Ureter (tissue), 1 donor: ENCODE results near the gene JMY. TPM values are rescaled to one million over a fixed set of nuclear protein-coding genes. Genes with fewer than 3 reads are reported as not detected.

Experiments
- DNase-seq: peaks from one replicate; pipeline ENCODE4 v3.0.0-alpha.2; 2020; ENCODE audit warnings: low spot score
- total RNA-seq: library from RNA; stranded (reverse); gene quantifications from one replicate; pipeline ENCODE4 v1.2.4, GENCODE V29; 2023
- donor health status: DM: yes; HTN: yes; CAD: no.

JMY gene
- total RNA-seq, 1 donor from 2014 or later, result 16.0 TPM

DNA sequence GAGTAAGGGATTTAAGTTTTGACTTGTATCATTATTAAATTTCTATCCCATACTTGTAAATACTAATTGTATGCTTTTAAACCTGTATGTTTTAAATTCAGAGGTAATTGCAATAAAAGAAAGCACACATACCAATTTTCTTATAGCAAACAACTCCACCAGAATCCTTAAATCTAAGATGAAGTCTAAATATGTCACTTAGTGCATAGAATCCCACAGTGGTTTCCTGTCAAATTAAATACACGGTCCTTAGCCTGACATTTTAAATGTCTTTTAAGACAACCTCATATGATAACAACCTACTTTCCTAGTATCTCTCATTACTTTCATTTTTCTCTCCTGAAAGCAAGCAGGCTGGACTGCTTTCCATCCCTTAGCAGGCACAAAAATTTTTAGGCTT lies 52.0 kb downstream of the JMY start:
- DNase-seq, result no peak

DNA sequence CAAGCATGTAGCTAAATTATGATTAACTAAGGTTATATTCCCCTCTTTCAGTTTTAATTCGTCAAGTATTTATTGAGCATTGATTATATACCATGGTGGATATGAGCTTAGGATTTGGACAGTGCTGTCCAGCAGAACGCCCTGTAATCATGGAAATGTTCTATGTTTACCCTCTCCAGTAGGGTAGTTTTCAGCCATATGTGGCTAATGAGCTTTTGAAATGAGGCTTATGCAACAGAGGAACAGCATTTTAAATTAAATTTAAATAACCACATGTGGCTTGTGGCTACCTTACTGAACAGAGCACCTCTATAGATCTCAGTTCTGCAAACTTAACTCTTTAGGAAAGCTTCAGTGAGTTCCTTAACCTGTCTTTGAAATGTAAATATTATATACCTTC lies 59.1 kb downstream of the JMY start:
- DNase-seq, result no peak

DNA sequence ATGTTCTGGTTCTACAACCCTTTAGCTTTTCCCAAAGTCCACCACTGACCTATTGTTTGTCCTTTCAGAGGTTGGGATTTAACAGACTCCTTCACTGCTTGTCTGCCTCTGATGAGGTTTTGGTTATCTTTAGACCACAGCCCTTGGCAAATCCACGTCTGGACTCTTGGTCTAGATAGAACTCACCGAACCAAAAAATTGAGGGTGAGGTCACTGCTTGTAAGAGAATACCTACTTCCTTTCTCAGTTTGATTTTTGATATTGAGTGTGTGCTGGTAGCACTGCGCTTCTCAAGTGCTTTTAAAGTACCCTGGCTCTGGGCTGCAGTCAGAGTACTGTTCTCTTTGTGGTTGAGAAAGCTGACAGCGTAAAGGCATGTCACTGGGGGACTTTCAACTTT lies 61.7 kb downstream of the JMY start:
- no peak for DNase-seq

DNA sequence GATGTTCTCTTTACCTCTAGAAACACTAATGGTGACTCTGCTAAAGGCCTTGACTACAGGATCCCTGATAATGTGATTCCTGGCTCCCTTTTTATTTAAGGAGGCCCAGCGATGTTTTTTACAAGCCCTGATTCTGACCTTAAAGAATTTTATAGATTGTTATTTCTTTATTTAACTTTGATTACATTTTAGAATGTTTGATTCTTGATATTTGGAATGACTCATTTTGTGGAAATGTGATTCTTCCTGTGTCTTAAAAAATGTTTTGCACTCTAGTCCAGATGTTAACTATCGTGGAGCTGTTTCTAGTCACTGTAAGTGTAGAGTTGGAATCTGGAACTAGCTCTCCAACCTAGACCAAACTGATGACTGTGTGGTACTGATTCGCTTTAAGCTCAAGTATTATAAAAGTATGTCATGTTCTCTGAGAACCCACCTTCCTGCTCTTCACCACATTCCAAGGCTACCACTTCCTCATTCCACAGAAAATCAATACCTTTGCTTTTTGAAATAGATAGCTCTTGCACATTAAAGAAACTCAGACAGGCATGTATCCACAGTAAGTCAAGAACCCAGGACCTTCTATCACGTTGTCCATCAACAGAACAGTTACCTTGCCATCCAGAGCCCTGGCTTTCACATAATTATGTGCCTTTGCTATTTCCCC lies 65.2 kb downstream of the JMY start:
- no peak for DNase-seq

DNA sequence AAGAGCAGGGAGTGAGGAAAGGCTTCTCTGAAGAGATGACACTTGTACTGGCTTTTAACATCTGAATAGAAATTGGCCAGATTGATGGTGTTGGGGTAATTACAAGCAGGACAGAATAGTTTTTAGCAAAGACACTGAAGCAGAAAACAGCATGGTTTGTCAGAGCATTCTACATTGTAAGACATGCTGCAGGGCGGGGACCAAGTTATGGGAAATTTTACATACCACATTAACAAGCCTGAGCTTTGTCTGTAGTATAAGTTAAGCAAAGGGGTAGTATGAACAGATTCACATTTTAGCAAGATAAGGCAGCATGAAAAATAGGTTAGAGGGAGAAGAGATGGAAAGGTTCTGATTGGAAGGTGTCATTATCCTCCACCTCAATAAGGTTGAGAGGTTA lies 66.5 kb downstream of the JMY start:
- DNase-seq, result no peak

DNA sequence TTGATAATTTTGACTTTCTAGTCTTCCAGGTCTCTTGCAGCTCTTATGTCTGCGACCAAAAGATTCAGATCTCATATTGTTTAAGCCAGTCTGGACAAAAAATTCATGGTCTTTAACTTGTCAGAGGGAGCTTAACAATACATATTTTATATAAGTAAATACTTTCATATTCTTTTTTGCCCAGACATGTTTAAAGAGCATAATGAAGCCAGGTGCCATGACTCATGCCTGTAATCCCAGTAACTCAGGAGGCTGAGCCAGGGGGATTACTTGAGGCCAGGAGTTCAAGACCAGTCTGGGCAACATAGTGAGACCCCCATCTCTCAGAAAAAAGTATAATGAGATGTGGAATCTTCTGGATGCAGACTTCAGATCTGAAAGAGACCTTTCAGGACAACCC lies 69.8 kb downstream of the JMY start:
- DNase-seq, result no peak

DNA sequence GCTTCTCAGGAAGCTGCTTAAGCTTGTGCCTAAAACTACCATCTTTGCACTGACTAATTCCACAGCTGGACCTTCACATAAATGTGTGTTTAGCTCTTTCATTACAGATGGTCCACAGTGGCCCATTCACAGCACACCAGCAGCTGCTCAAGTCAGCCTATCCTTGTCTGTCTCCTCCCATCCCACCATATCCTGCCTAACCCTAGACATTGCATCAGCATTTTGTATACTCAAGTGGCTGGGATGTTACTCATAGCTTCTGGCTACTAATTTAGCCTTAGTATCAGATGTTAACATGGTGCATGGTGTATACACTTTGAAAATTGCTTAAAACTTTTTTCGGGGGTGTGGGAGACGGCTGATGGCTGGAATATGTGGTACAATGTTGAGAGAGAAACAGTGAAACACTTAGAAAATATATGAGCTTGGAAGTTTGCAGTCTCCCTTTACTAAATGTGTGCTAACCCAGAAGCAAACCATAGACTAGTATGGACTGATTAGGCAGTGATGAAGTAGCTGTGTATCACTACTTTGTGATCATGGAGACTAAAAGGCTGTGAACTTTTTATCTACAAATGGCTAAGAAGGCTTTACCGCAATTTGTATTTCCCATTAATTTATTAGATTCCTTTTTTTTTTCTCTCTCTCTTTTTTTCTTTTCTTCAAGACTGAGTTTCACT lies 83.1 kb downstream of the JMY start:
- DNase-seq, result no peak

DNA sequence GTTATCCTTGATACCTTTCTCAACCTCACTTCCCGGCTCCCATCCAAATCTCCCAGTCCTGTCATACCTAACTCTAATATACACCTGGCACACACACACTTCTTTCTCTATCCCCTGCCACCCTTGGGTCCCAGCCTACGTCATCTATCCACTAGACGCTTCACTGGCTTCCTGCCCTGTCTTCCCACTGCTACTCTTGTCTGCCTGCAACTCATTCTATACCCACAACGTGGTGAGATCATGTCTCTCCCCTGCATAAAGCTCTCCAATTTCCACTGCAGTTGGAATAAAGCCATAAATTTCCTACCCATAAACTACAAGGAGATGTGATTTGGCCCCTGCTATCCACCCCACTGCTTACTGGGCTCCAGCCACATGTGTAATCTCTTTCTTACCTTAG lies 93.5 kb downstream of the JMY start:
- DNase-seq, result no peak

DNA sequence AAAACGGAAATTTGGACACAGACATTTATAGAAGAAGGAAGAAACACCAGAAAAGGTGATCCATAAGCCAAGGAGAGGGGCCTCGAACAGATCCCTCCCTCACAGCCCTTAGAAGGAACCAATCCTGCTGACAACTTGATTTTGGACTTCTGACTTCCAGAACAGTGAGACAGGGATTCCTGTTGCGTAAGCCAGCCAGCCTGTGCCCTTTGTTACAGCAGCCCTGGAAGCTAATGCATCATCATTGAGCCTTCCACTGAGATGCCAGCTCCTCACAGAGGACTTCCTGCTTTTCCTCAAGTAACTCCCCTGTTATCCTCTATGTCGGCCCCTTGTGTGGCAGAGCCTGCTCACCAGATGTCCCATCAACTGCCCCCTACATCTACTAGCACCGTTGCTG lies 94.1 kb downstream of the JMY start:
- DNase-seq, result no peak

DNA sequence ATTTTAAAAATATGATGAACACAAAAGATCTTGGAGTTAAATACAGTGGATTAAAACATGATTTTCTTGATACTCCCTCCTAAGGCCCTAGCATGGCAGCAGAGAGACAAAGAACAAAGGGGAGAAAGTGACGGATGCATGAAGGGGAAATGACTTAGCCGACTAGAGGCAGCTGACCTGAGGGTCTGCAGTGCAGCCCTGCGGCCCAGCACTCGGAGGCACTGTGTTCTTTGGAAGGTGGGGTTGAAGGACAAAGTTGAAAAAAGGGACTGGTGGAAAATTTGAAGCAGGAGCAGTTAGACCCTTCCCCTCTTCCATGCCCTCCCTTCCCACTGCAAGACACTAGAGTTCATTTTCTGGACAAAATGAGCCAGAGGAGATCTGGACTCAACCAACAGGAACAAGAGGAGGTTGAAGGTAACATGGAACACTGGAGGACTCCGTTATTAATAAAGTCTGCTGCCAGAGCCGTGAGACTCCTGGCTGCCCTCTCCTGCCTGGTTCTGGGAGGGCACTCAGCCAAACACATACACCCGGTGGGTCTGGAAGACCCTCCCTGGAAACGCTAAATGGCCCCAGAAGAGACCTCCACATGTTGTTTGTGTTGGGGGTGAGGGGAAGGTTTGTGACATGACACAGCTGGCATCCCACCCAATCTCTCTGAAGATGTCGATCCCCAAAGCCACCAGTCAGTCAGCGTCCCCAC lies 98.1 kb downstream of the JMY start:
- no peak for DNase-seq

DNA sequence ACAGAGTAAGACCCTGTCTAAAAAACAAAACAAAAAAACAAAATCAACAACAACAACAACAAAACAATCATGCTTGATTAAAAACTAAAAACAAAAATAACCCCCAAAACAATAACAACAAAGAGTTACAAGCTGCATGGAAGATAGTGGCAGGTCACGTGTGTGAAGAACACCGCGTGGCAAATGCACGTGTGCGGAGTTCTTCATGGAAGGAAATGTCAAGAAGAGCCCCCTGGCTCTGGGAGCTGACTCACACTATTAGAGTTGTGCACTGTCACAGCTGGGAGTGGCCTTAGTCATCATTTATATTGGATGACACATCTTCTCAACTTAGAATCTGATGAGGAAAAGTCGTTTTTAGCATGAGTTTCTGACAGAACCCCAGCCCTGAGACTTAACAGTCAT lies 110.5 kb downstream of the JMY start:
- no peak for DNase-seq

DNA sequence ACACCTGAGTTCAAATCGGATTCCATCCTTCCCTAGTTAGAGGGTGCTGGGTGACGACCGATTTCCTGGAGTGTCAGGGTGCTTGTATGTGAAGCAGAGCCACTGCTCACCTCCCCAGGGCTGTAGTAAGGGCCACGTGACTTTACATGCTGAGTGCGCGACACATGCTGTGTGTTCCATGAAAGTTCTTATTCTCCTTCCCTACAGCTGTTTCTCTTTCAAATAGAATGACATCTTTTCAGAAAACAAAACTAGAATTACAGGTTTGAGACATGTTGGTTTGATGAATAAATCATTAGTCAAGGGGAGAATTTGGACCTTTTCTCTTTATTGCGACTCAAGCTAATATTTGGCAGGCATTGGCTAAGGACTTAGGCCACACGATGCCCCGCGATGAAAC lies 113.1 kb downstream of the JMY start:
- no peak for DNase-seq

DNA sequence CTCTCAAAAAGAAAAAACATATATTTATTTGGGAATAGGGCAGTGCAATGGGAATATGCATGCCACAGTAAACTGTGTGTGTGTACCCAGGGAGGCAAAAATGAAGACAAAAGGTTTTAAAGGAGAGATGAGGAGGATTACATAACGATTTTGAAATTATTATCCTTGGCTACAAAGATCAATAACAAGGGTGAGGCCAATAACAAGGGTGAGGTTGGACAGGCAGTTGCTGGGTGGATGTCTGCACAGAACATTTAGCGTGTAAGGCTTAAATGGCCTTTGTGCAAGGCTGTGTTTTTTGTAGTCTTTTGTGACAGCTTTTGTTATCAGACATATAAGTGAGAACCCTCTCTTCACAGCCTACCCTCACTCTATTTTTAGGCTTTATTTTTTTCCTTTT lies 114.0 kb downstream of the JMY start:
- DNase-seq, result no peak

DNA sequence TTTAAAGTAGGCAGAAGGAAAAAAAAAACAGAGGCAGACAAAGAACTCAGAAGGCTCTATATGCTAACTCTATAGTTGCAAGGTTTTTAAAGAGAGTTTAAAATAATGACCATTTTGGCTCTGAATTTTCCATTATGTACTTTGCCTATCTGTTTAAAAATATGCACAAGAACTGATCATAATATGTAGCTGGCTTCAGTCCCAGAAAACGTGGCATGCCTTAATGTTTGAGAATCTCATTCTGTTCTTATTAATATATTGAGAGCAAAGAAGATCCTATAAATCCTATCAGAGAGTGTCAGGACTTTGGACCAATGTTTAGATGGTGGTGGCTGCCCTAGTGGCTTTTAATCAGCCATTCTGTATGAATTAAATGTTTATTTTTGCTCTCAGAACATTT lies 121.5 kb downstream of the JMY start:
- DNase-seq, result no peak

Other genes with a start within 250 kb of the JMY start
- 3.8 TPM for gene DMGDH, start 166.5 kb upstream of the JMY start, total RNA-seq
- 18.3 TPM for gene BHMT2, start 166.4 kb upstream of the JMY start, total RNA-seq
- 8.7 TPM for gene BHMT, start 124.3 kb upstream of the JMY start, total RNA-seq